NCI-H524 (cell line): ENCODE data around the gene FAM120A.

ENCODE experiments used
- DNase-seq, 2 experiments: peaks; one replicate each; lab custom pipeline; 2025; lab: John Stamatoyannopoulos, UW

The FAM120A gene

DNA sequence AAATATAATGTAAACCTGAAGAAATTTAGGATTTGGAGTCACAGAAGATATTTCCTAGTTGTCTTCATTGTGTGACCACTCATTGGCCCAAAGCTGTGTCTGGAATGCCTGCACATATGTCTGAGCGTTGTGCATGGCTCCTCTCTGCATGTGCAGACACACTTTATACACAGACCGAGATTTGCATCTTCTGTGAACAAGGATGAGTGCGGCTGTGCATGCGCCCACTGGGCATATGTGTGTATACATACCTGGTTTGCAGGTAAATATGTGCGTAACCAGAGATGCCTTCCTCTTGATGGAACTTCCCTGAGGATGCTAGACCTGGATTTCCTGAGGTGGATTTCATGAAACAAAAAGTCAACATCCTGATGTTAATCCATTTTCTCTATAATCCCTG, 144.0 kb downstream of the FAM120A start:
- DNase-seq = no peak

GRCh38 chr9:93595861-93596365, 144.4 kb downstream of the FAM120A start:
- DNase-seq = no peak

DNA sequence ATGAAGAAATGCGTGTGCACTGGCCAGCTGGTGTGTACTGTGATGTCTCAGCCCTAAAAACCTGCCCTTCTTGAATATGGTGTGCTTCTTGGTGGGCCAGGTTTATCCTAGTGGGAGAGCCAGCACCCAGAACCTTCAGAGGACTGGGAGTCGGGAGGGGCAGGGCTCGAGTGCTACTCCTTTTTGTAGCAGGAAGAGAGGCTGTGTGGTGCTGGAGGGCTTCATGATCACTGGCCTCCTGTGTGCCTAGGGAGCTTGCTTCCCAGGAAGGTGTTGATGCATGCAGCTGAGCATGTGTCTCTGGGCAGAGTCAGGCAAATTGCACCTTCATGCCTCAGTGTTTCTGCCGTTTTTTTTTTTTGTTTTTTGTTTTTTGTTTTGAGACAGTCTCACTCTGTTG, 144.9 kb downstream of the FAM120A start:
- DNase-seq = no peak

DNA sequence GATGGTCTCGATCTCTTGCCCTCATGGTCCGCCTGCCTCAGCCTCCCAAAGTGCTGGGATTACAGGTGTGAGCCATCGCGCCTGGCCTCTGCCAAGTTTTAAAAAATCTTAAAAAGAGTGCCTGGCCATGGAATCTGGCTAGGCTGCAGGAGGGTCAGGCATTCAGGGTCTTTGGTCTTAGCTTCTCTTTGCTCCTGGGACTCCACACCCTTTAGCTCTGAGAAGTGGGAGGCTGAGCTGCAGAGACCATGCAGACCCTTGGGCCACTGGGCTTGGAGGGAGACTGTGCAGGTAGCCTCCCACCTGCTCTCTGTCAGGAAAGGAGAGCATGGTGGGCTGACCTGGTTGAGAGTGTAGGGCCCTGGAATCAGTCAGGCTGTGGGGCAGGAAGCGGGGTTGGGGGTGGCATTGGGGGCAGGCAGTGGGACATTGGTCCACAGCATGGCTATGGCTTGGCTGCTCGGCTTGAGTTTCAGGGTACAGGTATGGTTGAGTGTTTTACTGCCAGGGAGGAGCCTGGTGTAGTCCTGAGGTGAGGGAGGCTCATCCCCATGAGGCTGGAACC, 145.7 kb downstream of the FAM120A start:
- no peak for DNase-seq

DNA sequence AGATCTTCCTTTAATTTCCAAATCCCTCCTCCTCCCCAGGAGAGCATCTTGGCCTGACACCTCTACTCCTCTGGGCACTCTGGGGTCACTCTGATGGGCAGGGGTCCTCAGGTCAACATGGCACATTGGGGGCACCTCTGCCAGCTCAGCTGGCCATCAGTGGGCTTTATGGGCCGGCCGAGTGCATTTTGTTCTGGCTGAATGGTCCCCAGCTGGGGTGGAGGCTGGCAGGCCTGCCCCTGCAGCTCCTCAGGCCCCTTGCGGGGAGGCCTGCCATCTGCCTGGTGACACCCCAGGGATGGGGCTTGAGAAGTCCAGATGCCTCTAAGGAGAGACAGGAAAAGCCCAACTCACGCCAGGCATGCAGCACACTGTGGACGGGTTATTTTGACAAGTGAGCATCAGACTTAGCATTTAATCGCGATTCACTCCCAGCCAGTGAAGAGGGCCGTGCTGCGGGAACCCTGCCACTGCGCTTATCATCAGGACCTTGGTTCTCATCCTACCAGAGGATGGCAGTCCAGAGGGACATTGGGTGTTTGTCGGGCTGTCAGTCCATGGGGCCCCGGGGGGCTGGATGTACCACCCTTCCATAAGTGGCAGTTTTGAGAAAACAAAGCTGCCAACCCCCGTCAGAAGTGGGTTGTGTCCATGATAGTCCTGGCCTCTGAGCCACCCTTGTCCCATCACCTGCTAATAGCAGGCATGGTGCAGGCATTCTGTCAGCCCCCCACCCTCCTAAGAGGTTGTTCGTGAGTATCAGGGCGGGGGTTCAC, 146.6 kb downstream of the FAM120A start:
- DNase-seq = peak; percentile 77 to 95

GRCh38 chr9:93598647-93599241, 147.3 kb downstream of the FAM120A start:
- DNase-seq = no peak

GRCh38 chr9:93599571-93600403, 148.3 kb downstream of the FAM120A start:
- no peak for DNase-seq

- DNase-seq = peak; percentile 17 to 79
Measured at GRCh38 chr9:93600504-93600903, 149.0 kb downstream of the FAM120A start.

- DNase-seq = no peak
Measured at GRCh38 chr9:93601063-93601462, 149.6 kb downstream of the FAM120A start.

DNA sequence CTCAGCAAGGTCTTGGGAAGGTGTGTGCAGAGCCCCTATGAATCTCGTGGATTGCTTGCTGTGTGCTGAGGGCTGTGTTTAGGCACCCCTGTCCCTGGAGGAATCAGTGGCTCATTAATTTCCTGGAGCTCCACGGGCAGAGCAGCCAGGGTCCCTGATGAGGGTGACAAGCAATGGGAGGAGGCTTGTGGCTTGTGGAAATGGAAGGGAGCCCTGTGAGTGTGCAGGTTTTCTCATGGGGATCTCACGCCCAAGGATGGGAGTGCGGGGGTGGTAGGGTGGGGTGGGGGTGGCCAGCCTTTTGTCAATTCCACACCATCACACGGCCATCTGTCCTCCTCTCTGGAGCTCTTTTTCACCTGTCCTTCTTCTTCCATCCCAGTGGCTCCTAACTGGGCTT, 150.2 kb downstream of the FAM120A start:
- DNase-seq = no peak

- DNase-seq = no peak
Measured at GRCh38 chr9:93603011-93603410, 151.5 kb downstream of the FAM120A start.

- DNase-seq = no peak
Measured at GRCh38 chr9:93603906-93604326, 152.4 kb downstream of the FAM120A start.

- DNase-seq = no peak
Measured at GRCh38 chr9:93606187-93606586, 154.7 kb downstream of the FAM120A start.

DNA sequence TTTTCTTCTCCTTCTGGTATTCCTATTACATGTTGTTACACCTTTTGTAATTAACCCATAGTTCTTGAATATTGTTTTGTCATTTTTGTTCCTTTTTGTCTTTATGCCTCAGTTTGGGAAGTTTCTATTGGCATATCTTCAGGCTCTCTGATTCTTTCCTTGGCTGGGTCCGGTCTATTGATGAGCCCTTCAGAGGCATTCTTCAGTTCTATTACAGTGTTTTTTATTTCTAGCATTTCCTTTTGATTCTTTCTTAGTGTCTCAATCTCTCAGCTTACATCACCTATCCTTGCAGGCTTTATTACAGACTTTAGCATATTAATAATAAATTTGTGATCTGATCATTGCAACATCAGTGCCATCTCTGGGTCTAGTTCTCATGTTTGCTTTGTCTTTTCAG, 158.7 kb downstream of the FAM120A start:
- DNase-seq = no peak

- DNase-seq = no peak
Measured at GRCh38 chr9:93612052-93612795, 160.7 kb downstream of the FAM120A start.

DNA sequence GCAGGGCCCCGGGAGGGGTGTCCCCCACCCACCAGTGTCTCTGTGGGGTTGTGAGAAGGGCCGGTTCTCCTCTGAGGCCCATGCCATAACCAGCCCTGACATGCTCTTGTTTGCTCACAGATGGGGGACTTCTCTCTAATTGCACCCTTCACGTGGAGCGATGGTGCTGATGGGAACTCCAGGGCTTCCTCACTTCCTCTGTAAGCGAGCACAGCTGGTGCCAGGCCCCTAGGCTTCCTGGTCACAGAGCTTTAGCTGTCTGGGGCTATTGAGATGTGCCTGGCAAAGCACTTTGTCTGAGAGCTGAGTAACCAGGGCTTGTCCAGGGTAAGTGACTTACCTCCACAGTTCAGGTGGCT, 161.3 kb downstream of the FAM120A start:
- no peak for DNase-seq

GRCh38 chr9:93613174-93613573, 161.7 kb downstream of the FAM120A start:
- DNase-seq = no peak

DNA sequence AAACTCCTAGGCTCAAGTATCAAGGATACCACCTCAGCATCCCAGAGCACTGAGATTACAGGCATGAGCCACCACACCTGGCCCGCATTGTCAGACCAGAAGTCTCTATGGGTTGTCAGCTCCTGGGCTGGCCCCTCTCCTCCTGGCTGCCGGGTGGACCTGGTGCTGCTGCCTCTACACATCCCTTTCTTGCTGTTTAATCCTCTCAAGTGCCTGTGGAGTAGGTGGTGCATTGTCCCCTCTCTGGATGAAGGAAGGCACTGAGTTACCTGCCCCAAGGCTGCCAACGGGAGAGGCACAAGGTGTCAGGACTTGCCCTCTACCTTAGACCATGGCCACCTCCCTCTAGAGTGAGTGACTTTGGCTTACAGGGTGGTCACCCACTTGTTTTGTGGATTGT, 162.3 kb downstream of the FAM120A start:
- DNase-seq = no peak

DNA sequence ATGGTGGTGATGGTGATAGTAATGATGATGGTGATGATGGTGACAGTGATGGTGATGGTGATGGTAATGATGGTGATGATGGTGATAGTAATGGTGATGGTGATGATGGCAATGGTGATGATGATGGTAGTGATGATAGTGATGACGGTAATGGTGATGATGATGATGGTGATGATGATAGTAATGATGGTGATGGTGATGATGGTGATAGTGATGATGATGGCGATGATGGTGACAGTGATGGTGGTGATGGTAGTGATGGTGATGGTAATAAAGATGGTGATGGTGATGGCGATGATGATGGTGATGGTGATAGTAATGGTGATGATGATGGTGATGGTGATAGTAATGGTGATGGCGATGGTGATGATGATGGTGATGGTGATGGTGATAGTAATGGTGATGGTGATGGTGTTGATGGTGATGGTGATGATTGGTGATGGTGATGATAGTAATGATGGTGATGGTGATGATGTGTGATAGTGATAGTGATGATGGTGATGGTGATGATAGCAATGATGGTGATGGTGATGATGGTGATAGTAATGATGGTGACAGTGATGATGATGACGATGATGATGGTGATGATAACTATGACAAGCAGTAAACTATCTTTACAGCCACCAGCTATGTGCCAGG, 163.5 kb downstream of the FAM120A start:
- DNase-seq = no peak
